Breast epithelium (tissue), 4 donors: ENCODE data around the gene GHRL. TPM values are rescaled to one million over a fixed set of nuclear protein-coding genes. Genes with fewer than 3 reads are reported as not detected.

Source experiments
- DNase-seq, 2 donors: peaks; one replicate each; pipeline ENCODE4 v3.0.0-alpha.2; 2019; ENCODE audit warnings: low spot score in 2 of 2
- H3K27ac ChIP-seq, 2 donors: fragments of 200-600 bp; sonication (generic) in 1 of 2; one replicate each; pipeline ENCODE4 v1.5.1; 2016 to 2019; ENCODE audit warnings: mild to moderate bottlenecking in 1 of 2
- H3K27me3 ChIP-seq, 2 donors: fragments of 200-600 bp; sonication (generic) in 1 of 2; one replicate each; pipeline versions ENCODE4 v1.5.1 to v1.6.0; 2017 to 2019; ENCODE audit warnings: control low read depth in 1 of 2, mild to moderate bottlenecking in 1 of 2
- H3K36me3 ChIP-seq: fragments of 200-600 bp; one replicate; pipeline ENCODE4 v1.5.1; 2019
- H3K4me1 ChIP-seq, 2 donors: fragments of 200-600 bp; sonication (generic); one replicate each; pipeline ENCODE4 v1.5.1; 2016 to 2019; ENCODE audit warnings: control low read depth in 1 of 2
- H3K4me3 ChIP-seq, 3 donors: fragments of 200-600 bp; sonication (generic); 1 replicate in 2 of 3; 2 replicates in 1 of 3; pipeline ENCODE4 v1.5.1; 2016 to 2019; ENCODE audit warnings: mild to moderate bottlenecking in 3 of 3, moderate library complexity in 2 of 3
- H3K9me3 ChIP-seq, 2 donors: fragments of 200-600 bp; sonication (generic) in 1 of 2; one replicate each; pipeline ENCODE4 v1.5.1; 2016 to 2019; ENCODE audit warnings: control low read depth in 1 of 2
- POLR2A ChIP-seq: fragments of 450-650 bp; IDR thresholded peaks from one replicate; pipeline ENCODE4 v1.6.1; 2016; ENCODE audit warnings: antibody characterized with exemption, mild to moderate bottlenecking, moderate library complexity
- POLR2AphosphoS5 ChIP-seq, 3 donors: sonication (generic); formaldehyde crosslinking; IDR thresholded peaks; one replicate each; pipeline ENCODE4 v1.6.1; 2017; ENCODE audit warnings: antibody characterized with exemption in 3 of 3
- intact Hi-C: fragments of 100-400 bp; cut with DNase I; formaldehyde crosslinking; loops from one replicate; pipeline ENCODE4 v1.15.1; 2023; ENCODE audit warnings: low total_unique reads
- total RNA-seq, 3 donors: library from RNA; depleted of rRNA; stranded (reverse); fragments of >200 nt; gene quantifications; one replicate each; pipeline ENCODE4 v1.1.0, GENCODE V29; 2016
- TF ChIP-seq, protein P1 (sequence below), 3 donors: fragments of 450-650 bp; IDR thresholded peaks; one replicate each; pipeline ENCODE4 v1.5.1; 2016 to 2017; ENCODE audit warnings: antibody characterized with exemption in 3 of 3, mild to moderate bottlenecking in 3 of 3, moderate library complexity in 3 of 3

The GHRL gene
- total RNA-seq, 3 donors from 2014 or later = 0.66 to 1.0 TPM; not detected in 1

DNA sequence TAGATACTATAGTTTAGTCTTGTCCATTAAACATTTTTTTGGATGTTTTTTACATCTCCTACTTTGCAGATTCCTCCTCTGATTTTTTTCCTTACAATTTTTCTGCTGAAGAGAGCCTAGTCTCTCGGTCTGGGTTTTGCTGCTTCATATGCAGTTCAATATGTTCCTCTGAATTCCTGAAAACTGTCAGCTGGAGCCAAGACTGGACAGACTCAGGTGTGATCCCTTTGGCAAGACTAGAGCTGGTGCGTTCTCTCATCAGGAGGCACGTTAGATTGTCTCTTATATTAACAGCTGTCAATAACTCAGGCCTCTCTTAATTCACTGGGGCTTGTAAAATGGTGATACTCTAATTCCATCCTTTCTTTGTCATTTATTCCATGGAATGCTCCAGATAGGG, 13.4 kb upstream of the GHRL start:
- TF ChIP-seq POLR2A (no peak), POLR2AphosphoS5 (IDR thresholded peaks at IDR 0.05) (no peak)
- TF ChIP-seq, protein P1, sequence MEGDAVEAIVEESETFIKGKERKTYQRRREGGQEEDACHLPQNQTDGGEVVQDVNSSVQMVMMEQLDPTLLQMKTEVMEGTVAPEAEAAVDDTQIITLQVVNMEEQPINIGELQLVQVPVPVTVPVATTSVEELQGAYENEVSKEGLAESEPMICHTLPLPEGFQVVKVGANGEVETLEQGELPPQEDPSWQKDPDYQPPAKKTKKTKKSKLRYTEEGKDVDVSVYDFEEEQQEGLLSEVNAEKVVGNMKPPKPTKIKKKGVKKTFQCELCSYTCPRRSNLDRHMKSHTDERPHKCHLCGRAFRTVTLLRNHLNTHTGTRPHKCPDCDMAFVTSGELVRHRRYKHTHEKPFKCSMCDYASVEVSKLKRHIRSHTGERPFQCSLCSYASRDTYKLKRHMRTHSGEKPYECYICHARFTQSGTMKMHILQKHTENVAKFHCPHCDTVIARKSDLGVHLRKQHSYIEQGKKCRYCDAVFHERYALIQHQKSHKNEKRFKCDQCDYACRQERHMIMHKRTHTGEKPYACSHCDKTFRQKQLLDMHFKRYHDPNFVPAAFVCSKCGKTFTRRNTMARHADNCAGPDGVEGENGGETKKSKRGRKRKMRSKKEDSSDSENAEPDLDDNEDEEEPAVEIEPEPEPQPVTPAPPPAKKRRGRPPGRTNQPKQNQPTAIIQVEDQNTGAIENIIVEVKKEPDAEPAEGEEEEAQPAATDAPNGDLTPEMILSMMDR (IDR thresholded peaks at IDR 0.05) = no peak

GRCh38 chr3:10305331-10305902, 12.7 kb upstream of the GHRL start:
- DNase-seq = no peak
- H3K27ac ChIP-seq = no peak overlapping the region
- no peak overlapping the region for H3K4me3 ChIP-seq
- no peaks in the 10 kb centered on the region for H3K36me3 ChIP-seq
- H3K9me3 ChIP-seq = no peaks in the 10 kb centered on the region
- TF ChIP-seq, protein P1 (IDR thresholded peaks at IDR 0.05) = no peak
- TF ChIP-seq POLR2AphosphoS5 (IDR thresholded peaks at IDR 0.05) (no peak), POLR2A (no peak)
- intact Hi-C loops = no loop called here
- no peaks in the 10 kb centered on the region for H3K4me1 ChIP-seq
- no peaks in the 10 kb centered on the region for H3K27me3 ChIP-seq

More for the DNA sequence above, 13.4 kb upstream of the GHRL start:
- Histone ChIP-seq H3K27me3 (no peaks in the 10 kb centered on the region), H3K4me1 (no peaks in the 10 kb centered on the region), H3K9me3 (no peaks in the 10 kb centered on the region), H3K27ac (no peak overlapping the region), H3K4me3 (no peak overlapping the region), H3K36me3 (no peaks in the 10 kb centered on the region)
- intact Hi-C loops = no loop called here
- no peak for DNase-seq

DNA sequence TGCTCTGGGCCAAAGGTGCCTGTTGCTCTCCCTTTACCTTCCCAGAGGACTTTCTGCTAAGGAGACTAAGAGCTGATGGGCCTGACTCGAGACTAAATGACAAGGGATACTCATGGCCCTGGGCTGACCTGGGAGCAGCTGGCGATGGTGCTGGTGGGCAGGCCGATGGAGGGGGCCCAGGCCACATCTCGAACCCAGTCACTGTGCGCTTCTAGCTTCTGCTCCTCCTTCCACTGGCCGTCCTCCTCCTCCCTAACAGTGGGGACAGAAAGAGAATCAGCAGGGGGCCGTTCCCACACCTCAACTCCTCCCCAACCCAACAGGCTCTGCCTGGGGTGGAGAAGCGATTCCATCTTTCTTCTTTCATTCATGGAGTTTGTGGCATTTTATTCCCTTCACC, 12.2 kb upstream of the GHRL start:
- no peaks in the 10 kb centered on the region for H3K36me3 ChIP-seq
- no peaks in the 10 kb centered on the region for H3K27me3 ChIP-seq
- no peak overlapping the region for H3K4me3 ChIP-seq
- H3K27ac ChIP-seq = no peak overlapping the region
- DNase-seq = no peak
- no peaks in the 10 kb centered on the region for H3K4me1 ChIP-seq
- TF ChIP-seq, protein P1 (IDR thresholded peaks at IDR 0.05) = no peak
- TF ChIP-seq POLR2A (no peak), POLR2AphosphoS5 (IDR thresholded peaks at IDR 0.05) (no peak)
- no peaks in the 10 kb centered on the region for H3K9me3 ChIP-seq
- intact Hi-C loops = no loop called here

DNA sequence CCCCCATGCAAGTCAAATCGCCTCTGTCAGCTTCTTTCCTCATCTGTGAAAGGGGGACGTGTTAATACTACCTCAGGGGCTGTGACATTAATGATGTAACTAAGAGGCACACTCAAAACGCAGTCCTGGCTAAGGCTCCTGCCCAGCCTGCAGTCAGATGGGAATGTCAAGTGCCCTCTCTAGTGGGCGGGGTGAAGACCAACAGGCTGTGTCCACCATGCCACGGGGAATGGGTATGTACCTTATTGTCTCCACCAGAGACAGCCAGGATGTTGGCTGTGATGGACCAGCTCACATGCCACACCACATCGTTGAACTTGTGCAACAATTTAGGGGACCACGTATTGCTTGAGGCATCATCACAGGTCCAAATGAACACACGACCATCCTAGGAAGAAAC, 11.0 kb upstream of the GHRL start:
- H3K27me3 ChIP-seq = no peaks in the 10 kb centered on the region
- no peak overlapping the region for H3K27ac ChIP-seq
- intact Hi-C loops = no loop called here
- no peak overlapping the region for H3K4me3 ChIP-seq
- H3K4me1 ChIP-seq = no peaks in the 10 kb centered on the region
- no peaks in the 10 kb centered on the region for H3K36me3 ChIP-seq
- H3K9me3 ChIP-seq = no peaks in the 10 kb centered on the region
- no peak for TF ChIP-seq POLR2AphosphoS5 (IDR thresholded peaks at IDR 0.05)
- TF ChIP-seq, protein P1 (IDR thresholded peaks at IDR 0.05) = no peak
- TF ChIP-seq POLR2A = no peak
- no peak for DNase-seq

GRCh38 chr3:10303105-10303504, 10.4 kb upstream of the GHRL start:
- intact Hi-C loops = no loop called here
- no peaks in the 10 kb centered on the region for H3K36me3 ChIP-seq
- no peaks in the 10 kb centered on the region for H3K27me3 ChIP-seq
- no peak overlapping the region for H3K27ac ChIP-seq
- no peak overlapping the region for H3K4me3 ChIP-seq
- no peaks in the 10 kb centered on the region for H3K9me3 ChIP-seq
- TF ChIP-seq, protein P1 (IDR thresholded peaks at IDR 0.05) = no peak
- TF ChIP-seq POLR2AphosphoS5 (IDR thresholded peaks at IDR 0.05) (no peak), POLR2A (no peak)
- no peak for DNase-seq
- no peaks in the 10 kb centered on the region for H3K4me1 ChIP-seq
